Activated CD8-positive, alpha-beta memory T cell treated with anti-CD3 and anti-CD28 coated beads, Interleukin-2, amount 50 U/mL, for 24 hours (primary cell): Measurements from ENCODE around the gene RNF213.

ENCODE experiments used
- DNase-seq: peaks from one replicate; pipeline ENCODE4 v3.0.0-alpha.2; 2020; ENCODE audit errors: extremely low read depth

The RNF213 gene

GRCh38 chr17:80352216-80352895 is 91.7 kb downstream of the RNF213 start:
- DNase-seq = no peak

DNA sequence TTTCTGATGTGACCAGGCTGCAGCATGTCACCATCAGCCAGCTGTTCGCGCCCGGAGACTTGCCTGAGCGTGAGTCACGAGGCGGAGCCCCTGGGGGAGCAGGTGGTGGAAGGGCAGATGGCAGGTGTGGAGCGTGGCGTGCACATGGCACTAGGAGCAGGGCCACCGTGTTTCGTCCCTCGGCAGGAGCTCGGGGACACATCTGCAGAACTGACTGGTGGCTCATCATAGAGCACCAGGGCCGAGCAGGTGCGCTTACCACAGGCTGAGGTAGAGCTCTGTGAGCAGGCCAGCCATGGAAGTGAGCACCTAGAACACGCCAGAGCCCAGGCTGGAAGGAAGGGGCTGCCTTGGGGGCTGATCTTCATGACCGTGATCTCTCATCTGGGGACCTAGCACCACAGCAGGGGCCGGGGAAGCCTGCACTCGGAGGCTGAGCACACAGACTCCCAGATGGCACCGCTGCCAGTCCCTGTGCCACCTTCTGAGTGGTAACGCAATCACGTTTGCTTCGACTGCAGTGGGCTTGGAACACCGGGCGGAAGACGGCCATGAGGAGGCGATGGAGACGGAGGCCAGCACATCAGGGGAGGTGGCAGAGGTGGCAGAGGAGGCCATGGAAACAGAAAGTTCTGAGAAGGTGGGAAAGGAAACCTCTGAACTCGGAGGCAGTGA is 92.5 kb downstream of the RNF213 start:
- no peak for DNase-seq

GRCh38 chr17:80353718-80354275 is 93.1 kb downstream of the RNF213 start:
- DNase-seq = no peak

- no peak for DNase-seq
These were observed 93.7 kb downstream of the RNF213 start for GRCh38 chr17:80354336-80354735.

DNA sequence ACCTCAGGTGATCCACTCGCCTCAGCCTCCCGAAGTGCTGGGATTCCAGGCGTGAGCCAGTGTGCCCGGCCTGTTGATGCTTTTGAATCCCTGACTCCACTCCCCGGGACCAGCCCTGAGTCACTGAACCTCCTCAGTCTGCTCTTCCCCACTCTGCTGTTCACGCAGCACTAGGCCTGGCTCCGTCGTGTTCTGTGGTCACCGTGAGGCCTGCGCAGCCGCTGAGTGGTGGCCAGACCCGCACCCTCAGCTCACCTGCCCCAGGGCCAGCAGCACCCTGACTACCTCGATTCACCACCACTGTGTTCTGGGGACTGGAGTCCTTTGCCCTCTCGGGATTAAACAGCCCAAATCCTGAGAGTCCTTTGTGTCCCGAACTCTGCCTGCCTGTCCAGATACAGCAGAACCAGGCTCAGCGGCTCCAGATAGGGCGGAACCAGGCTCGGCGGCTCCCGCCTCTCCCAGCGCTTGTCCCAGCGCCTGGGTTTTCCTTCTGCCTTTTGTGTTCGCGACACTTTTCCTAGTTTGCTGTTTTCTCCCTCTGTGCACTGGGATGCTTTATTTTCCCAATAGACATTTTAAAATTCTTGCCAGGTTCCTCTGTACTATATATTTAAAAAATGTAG is 95.7 kb downstream of the RNF213 start:
- no peak for DNase-seq

GRCh38 chr17:80358131-80358530 is 97.5 kb downstream of the RNF213 start:
- DNase-seq = no peak

DNA sequence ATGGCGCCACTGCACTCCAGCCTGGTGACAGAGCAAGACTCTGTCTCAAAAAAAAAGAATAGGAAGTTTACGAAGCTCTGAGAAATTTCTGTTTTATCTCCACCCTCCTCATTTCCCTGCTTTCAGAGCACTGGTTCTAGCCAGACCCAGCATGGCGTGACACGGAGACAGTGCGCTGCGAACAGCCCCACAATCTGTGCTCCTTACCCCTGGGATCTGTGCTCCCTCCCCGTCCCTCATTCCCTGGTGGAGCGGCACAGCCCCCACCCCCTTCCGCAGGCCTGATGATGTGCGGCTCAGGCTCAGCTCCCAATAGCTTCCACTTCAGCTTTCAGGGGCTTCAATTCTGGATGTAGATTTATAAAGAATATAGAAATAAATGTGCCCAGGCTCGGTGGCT is 98.2 kb downstream of the RNF213 start:
- no peak for DNase-seq

- no peak for DNase-seq
These were observed 98.9 kb downstream of the RNF213 start for GRCh38 chr17:80359422-80360110.

- DNase-seq = no peak
These were observed 99.7 kb downstream of the RNF213 start for GRCh38 chr17:80360396-80360795.

- DNase-seq = no peak
These were observed 101.0 kb downstream of the RNF213 start for GRCh38 chr17:80361495-80362220.

DNA sequence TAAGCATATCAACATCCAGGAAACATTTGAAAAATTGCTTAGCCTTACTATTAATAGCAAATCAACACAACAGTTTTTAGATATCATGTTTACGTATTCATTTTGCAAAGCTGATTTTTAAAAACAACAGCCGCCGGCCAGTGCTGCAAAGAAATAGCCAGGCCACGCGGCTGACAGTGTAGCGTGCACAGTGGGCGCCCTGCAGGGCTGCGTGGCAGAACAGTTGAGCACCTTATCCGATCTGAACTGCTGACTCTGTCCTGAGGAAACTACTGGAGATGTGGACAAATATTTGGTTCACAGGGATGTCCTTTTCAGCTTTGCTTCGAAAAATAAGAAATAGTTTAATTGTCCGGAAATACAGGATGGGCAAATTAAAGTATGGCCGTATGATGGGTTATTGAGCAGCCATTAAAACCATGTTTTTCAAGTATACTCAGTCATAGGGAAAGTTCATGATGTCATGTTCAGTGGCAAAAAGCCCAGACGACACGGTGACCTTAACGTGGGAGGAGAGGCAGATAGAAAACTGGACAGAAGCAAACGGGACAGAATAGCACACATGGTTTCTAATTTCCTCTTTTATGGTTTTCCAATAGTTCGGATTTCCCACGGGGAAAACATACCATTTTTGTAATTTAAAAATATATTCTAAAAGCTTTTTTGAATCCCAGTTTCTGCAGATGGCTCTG is 101.9 kb downstream of the RNF213 start:
- no peak for DNase-seq

GRCh38 chr17:80363120-80363515 is 102.5 kb downstream of the RNF213 start:
- DNase-seq = no peak

- no peak for DNase-seq
These were observed 103.0 kb downstream of the RNF213 start for GRCh38 chr17:80363518-80364090.

GRCh38 chr17:80364091-80364691 is 103.5 kb downstream of the RNF213 start:
- no peak for DNase-seq

- no peak for DNase-seq
These were observed 104.6 kb downstream of the RNF213 start for GRCh38 chr17:80365001-80365965.

GRCh38 chr17:80365983-80366382 is 105.3 kb downstream of the RNF213 start:
- DNase-seq = no peak

DNA sequence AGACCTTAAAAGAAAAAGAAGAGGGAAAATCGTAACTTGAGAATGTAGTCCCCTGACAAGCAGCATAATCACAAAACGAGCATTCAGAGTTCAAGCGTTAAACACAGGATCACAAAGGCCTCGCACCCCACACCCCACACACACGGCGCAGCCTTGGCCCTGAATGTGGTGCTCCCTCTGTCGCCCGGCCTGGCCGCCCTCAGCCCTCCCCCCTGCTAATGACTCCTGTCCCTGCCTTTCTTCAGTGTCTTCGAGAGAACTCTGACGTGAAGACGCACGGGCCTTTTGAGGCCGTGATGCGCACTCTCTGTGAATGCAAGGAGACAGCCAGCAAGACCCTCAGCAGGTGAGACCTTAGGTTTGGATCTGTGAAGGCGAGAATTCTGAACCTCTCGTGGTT is 106.9 kb downstream of the RNF213 start:
- no peak for DNase-seq

- no peak for DNase-seq
These were observed 110.5 kb downstream of the RNF213 start for GRCh38 chr17:80371196-80371595.

DNA sequence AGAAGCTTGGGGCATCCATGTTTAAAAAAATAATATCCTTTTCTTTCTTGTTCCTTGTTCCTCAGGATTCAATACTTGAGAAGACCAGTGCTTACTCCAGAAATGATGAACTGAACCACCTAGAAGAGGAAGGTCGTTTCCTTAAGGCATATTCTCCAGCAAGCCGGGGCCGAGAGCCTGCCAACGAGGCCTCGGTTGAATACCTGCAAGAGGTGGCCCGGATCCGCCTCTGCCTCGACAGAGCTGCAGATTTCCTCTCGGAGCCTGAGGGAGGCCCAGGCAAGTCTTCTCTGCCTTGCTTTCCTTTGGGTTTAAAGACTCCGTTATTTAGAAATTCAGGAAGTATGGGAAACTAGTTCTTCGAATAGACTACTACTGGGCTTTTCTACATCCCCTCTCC is 111.8 kb downstream of the RNF213 start:
- DNase-seq = no peak
